ENCODE measurements around the gene ATP5MG.
A peak's percentile ranks its signal among the peaks of the same experiment; 100 is the strongest.

The ATP5MG gene

DNA sequence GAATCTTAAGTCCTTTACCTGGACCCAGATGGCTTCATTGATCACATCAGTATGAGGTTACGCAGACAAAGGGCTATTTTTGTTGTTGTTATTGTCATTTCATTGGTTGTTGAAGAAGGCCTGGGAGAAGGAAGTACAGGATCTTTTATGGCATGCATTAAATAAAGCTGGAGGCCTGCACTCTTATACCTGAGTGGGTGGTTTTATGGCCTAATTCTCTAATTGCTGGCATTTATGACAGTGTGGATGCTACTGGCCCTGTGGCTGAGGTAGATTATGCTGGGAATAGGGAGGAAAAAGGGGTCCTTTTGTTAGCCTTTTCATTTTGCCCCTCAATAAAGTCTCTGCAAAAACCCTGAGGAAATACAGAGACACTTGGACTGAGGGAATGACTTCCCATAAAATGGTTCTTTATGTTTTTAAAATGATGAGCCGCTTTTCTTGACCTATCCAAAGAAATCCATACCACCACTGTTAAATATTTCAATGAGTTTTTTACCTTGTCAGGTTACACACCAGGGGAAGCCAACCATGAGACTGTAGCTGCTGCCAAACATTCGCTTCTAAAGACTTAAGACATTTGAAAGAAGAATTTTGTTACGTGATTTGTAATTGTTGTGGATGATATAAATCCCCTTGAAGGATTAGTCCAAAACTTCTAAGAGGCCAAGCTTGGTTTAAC is 41.6 kb downstream of the ATP5MG start:
- no peak for DNase-seq

GRCh38 chr11:118443590-118444218 is 42.3 kb downstream of the ATP5MG start:
- DNase-seq, result peak; percentile 43

DNA sequence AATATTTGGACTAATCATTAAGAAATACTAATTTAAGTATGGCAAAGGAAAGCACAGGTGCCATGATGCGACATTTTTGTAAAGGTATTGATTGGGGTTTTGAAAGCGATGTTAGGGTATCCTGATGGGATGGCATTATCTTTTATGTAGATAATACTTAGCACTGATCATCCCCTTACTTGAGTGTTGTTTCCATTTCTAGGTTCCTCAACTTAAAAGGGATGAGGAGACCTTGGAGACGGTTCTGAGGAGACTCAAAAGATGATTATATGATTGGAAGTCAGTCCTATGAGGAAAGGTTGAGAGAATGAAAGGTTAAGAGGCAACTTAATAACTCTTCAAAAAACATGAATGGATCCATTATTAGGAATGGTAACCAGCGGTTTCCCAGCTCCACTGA is 46.0 kb downstream of the ATP5MG start:
- no peak for DNase-seq

- no peak for DNase-seq
These were observed 46.9 kb downstream of the ATP5MG start for GRCh38 chr11:118448294-118448693.

DNA sequence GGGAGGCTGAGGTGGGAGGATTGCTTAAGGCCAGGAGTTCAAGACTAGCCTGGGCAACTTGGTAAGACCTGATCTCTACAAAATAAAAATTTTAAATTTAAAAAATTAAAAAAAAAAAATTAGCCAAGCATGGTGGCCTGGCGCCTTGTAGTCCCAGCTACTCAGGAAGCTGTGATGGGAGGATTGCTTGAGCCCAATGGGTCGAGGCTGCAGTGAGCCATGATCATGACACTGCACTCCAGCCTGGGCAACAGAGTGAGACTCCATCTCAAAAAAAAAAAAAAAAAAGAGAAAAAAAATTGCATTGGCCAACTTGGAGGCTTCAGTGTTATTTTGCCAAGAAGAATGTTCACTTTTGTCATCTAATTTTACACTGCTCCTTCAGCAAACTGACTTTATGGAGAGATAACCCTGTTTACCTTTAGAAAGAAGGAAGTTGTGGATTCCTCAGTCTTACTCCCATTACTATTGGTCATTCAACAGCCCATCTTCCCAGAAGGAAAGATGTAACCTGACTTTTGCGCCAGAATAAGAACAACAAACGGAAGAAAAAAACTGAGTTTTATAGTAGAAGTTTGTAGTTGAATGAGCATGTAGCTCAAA is 48.0 kb downstream of the ATP5MG start:
- no peak for DNase-seq

DNA sequence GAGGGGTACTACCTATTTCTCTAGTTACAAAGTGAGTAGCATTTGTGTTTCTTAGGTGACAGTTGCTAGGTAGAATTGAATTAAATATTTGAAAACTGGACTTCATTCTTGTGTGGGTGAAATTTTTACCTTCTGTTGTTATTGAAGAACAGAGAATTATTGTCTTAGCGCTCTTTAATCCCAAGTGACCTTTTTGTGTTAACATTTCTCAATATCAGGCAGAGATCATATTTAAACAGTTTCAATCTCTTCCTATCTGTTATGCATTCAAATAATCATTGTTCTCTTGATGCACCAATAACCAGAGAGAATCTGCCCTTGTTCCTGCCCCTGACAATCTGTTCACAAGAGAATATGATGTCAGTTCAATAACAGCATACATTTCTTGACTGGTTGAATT is 49.0 kb downstream of the ATP5MG start:
- DNase-seq, result no peak
